Heart right ventricle (tissue), 16 donors: ENCODE results near the gene XKR7. TPM values are rescaled to one million over a fixed set of nuclear protein-coding genes. Genes with fewer than 3 reads are reported as not detected.

ENCODE experiments used
- ATAC-seq, 8 donors: fragments of 200-7000 bp; cut with Tn5 transposase; one replicate each; pipeline ENCODE4 v1.9.1; 2020; ENCODE audit warnings: mild to moderate bottlenecking in 8 of 8, moderate library complexity in 8 of 8, moderate number of reproducible peaks in 1 of 8
- DNase-seq, 2 donors: peaks; one replicate each; pipeline ENCODE4 v3.0.0-alpha.2; 2020
- H3K27ac ChIP-seq, 10 donors: fragments of 200-600 bp; sonication (generic) in 2 of 10; one replicate each; pipeline versions ENCODE4 v1.5.0 to v1.8.0; 2020 to 2022; ENCODE audit warnings: mild to moderate bottlenecking in 3 of 10
- H3K27me3 ChIP-seq, 7 donors: fragments of 200-600 bp; one replicate each; pipeline ENCODE4 v1.8.0; 2021 to 2022; ENCODE audit warnings: mild to moderate bottlenecking in 2 of 7
- H3K36me3 ChIP-seq, 9 donors: fragments of 200-600 bp; sonication (generic) in 1 of 9; one replicate each; pipeline versions ENCODE4 v1.5.0 to v1.8.0; 2020 to 2022; ENCODE audit warnings: mild to moderate bottlenecking in 2 of 9
- H3K4me1 ChIP-seq, 9 donors: fragments of 200-600 bp; sonication (generic) in 1 of 9; one replicate each; pipeline versions ENCODE4 v1.5.0 to v1.8.0; 2020 to 2022; ENCODE audit warnings: mild to moderate bottlenecking in 4 of 9
- H3K4me3 ChIP-seq, 10 donors: fragments of 200-600 bp; sonication (generic) in 2 of 10; one replicate each; pipeline versions ENCODE4 v1.5.0 to v1.8.0; 2020 to 2022; ENCODE audit warnings: mild to moderate bottlenecking in 7 of 10, moderate library complexity in 2 of 10
- H3K9me3 ChIP-seq, 11 donors: fragments of 200-600 bp in 10 of 11; sonication (generic) in 2 of 11; one replicate each; pipeline versions ENCODE4 v1.5.0 to v1.8.0; 2013 to 2022; ENCODE audit warnings: mild to moderate bottlenecking in 2 of 11, control low read depth in 1 of 11, moderate library complexity in 1 of 11
- WGBS, 2 donors: extraction: QIAGEN DNeasy Blood & Tissue Kit; methylation state at CpG; one replicate each; pipeline ENCODE4 v1.1.7; 2013; ENCODE audit warnings: inconsistent platforms in 1 of 2; 5-methylcytosine and 5-hydroxymethylcytosine counted together
- intact Hi-C, 10 donors: fragments of 100-400 bp; cut with DNase I; formaldehyde crosslinking; loops; one replicate each; pipeline versions ENCODE4 v1.11.1 to v1.14.2; 2022
- polyA plus RNA-seq, 2 donors: library from polyadenylated mRNA; stranded (reverse); fragments of 200-250 nt; gene quantifications; one replicate each; pipeline ENCODE4 v1.2.3, GENCODE V29; 2013
- total RNA-seq, 10 donors: library from RNA; stranded (reverse); fragmentation: NEBNext Ultra II Directional in 3 of 10; extraction: Animal tissue kit (Norgen Biotek cat#: 25700) in 3 of 10; gene quantifications; one replicate each; pipeline versions ENCODE4 v1.2.1 to v1.2.4, GENCODE V29; 2021 to 2023
- TF ChIP-seq, protein P1 (sequence below), 9 donors: fragments of 200-600 bp; sonication (generic) in 2 of 9; IDR thresholded peaks; one replicate each; pipeline versions ENCODE4 v1.5.0 to v1.8.0; 2021 to 2022; ENCODE audit warnings: antibody characterized with exemption in 9 of 9, mild to moderate bottlenecking in 5 of 9, moderate library complexity in 1 of 9
- donor health status: Arrhythmogenic right ventricular cardiomyopathy.
- donor health status: ischemic (EF 13 %, LVEDD 7.1; RV severe dilation, severe dysfunction).
- donor health status: healthy with polysubstance abuse.
- donor health status: DM: no; HTN: yes; CAD: no.
- donor health status: DM: no; HTN: no; CAD: no.
- donor health status: ischemic (EF 25% LVEDD 6.9; RV normal size, moderate dysfunction).
- donor health status: ischemic (EF 25% LVEDD 5.7; RV mildly dilated, moderate dysfunction).
- donor health status: healthy.
- donor health status: DM: yes; HTN: yes; CAD: no.
- donor health status: Ischemic cardiomyopathy.
- donor health status: ischemic (EF 35%, LVEDD 5.7; RV mildly dilated, moderate dysfunction).
- donor health status: nonischemic (EF 11% LVEDD 7.7; RV severe dilation, severe dysfunction).
- donor health status: DM: yes; HTN: yes; CAD: no.
- donor health status: PGD.
- donor health status: ischemic (EF 29% LVEDD 5.4; RV normal size, mild dysfunction).
- donor health status: nonischemic (EF 23%, LVEDD 6.1; RV moderate dilation, normal function).

XKR7 gene
- total and polyA plus RNA-seq, 12 donors: not detected

- Histone ChIP-seq H3K27me3 (peaks cover 0 to 28% (median 9%) of the 10 kb centered on the region in 7 donors), H3K4me1 (peaks cover 3 to 15% (median 7%) of the 10 kb centered on the region in 9 donors), H3K36me3 (peaks cover 0 to 79% (median 0%) of the 10 kb centered on the region in 9 donors), H3K4me3 (no peak overlapping the region), H3K27ac (no peak overlapping the region), H3K9me3 (no peaks in the 10 kb centered on the region)
- 93 to 97% methylated on average over 3 of the region's 3 CpGs for WGBS, 2 donors
- DNase-seq (no peak), ATAC-seq (no peak)
- TF ChIP-seq, protein P1, sequence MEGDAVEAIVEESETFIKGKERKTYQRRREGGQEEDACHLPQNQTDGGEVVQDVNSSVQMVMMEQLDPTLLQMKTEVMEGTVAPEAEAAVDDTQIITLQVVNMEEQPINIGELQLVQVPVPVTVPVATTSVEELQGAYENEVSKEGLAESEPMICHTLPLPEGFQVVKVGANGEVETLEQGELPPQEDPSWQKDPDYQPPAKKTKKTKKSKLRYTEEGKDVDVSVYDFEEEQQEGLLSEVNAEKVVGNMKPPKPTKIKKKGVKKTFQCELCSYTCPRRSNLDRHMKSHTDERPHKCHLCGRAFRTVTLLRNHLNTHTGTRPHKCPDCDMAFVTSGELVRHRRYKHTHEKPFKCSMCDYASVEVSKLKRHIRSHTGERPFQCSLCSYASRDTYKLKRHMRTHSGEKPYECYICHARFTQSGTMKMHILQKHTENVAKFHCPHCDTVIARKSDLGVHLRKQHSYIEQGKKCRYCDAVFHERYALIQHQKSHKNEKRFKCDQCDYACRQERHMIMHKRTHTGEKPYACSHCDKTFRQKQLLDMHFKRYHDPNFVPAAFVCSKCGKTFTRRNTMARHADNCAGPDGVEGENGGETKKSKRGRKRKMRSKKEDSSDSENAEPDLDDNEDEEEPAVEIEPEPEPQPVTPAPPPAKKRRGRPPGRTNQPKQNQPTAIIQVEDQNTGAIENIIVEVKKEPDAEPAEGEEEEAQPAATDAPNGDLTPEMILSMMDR (IDR thresholded peaks at IDR 0.05): no peak
- intact Hi-C loops: loop anchor here in 2 of 10 donors (10.0 kb wide), 2 partner anchors 63 to 73 kb away; partner anchors contain the start of genes PDRG1 (in 1 of the 2) and XKR7 (in 1 of the 2)
Measured at GRCh38 chr20:32027643-32028042, 59.7 kb downstream of the XKR7 start.

- Histone ChIP-seq H3K36me3 (peaks cover 0 to 72% (median 0%) of the 10 kb centered on the region in 9 donors), H3K9me3 (no peaks in the 10 kb centered on the region), H3K27me3 (peaks cover 0 to 20% (median 5%) of the 10 kb centered on the region in 7 donors), H3K27ac (no peak overlapping the region), H3K4me3 (no peak overlapping the region), H3K4me1 (peaks cover 3 to 25% (median 7%) of the 10 kb centered on the region in 9 donors)
- TF ChIP-seq, protein P1 (IDR thresholded peaks at IDR 0.05): no peak
- DNase-seq: no peak
- intact Hi-C loops: loop anchor here in 2 of 10 donors (10.0 kb wide), 2 partner anchors 64 to 74 kb away; partner anchors contain the start of genes PDRG1 (in 1 of the 2) and XKR7 (in 1 of the 2)
- no peak for ATAC-seq
- WGBS, 2 donors: 45 to 49% methylated on average over 12 of the region's 12 CpGs
Measured at GRCh38 chr20:32028647-32029372, 60.9 kb downstream of the XKR7 start.

GRCh38 chr20:32029561-32029960, 61.6 kb downstream of the XKR7 start:
- H3K27ac ChIP-seq: no peak overlapping the region

More at GRCh38 chr20:32029561-32029960, 61.6 kb downstream of the XKR7 start:
- 86 to 91% methylated on average over 11 of the region's 11 CpGs for WGBS, 2 donors
- Histone ChIP-seq H3K36me3 (peaks cover 0 to 65% (median 0%) of the 10 kb centered on the region in 9 donors), H3K4me1 (peaks cover 3 to 33% (median 10%) of the 10 kb centered on the region in 9 donors), H3K9me3 (no peaks in the 10 kb centered on the region), H3K4me3 (no peak overlapping the region), H3K27me3 (peaks cover 0 to 20% (median 9%) of the 10 kb centered on the region in 7 donors)
- ATAC-seq: no peak
- no peak for DNase-seq
- TF ChIP-seq, protein P1 (IDR thresholded peaks at IDR 0.05): no peak
- intact Hi-C loops: loop anchor here in 2 of 10 donors (10.0 kb wide), 2 partner anchors 65 to 75 kb away; partner anchors contain the start of genes PDRG1 (in 1 of the 2) and XKR7 (in 1 of the 2)
